HG03064 (cell line): ENCODE data around the gene SOD2.
"Not testable (repeated sequence)": the region's sequence is repeated elsewhere in the genome, so short reads cannot be mapped to it uniquely, and the experiment has no call there.

Experiments used
- ATAC-seq: cut with Tn5 transposase; IDR thresholded peaks from one replicate; pipeline ENCODE4 v1.9.1; 2021; ENCODE audit warnings: low read depth; ENCODE audit not compliant: unreplicated experiment

The SOD2 gene

DNA sequence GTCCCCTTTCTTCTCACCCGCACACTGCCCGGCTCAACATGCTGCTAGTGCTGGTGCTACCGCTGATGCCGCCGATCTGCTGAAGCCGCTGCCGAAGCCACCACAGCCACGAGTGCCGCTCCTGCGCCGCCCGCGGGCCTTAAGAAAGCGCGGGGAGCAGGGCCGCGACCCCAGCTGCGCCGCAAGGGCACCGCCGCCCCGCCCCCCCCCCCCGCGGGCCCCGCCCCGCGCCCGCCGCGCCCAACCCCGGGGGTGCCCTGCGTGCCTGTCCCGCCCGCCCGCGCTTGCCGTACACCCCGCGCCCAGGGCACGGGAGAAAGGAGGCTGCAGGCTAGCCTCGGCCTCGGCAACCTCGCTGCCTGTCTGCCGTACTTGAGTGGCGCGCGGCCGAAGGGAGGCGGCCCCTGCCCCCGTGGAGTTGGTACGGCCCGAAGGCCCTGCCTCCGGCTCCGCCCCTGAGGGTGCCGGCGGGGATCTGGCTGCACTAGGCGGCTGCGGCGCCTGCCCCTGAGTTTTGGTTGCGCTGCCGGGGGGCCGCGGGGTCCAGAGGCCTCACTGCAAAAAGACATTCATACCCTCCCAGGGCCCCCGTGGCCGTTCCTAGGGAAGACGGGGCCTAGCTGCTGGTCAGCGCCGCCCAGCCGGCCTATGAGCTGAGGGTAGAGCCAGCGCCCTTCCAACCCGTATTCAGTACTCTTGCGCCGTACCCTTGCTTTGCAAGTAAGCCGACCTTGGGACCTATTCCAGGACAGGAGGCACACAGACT, at the start of gene SOD2:
SOD2 (minus strand) TSS at position 114 of the 766 bp plus-strand sequence; CDS start at position 40, 74 bp downstream.
- ATAC-seq = peak; percentile 72

DNA sequence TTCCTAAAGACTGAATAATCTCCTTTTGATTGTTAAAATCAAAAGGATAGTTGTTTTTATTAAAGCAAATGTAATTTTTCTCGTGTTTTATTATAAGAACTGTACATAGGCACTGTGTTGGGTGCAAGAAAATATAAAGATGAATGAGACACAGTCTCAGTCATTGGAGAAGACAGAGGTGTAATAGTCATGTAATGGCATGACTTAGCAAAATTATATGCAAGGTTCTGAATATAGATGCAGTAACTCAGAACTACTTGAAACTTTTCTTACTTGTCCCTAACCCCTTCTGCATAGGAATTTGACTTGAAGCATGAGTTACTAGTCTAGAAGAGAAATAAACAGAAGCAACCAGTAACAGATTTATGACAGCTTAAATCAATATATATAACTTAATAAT, 49.1 kb upstream of the SOD2 start:
- no peak for ATAC-seq

DNA sequence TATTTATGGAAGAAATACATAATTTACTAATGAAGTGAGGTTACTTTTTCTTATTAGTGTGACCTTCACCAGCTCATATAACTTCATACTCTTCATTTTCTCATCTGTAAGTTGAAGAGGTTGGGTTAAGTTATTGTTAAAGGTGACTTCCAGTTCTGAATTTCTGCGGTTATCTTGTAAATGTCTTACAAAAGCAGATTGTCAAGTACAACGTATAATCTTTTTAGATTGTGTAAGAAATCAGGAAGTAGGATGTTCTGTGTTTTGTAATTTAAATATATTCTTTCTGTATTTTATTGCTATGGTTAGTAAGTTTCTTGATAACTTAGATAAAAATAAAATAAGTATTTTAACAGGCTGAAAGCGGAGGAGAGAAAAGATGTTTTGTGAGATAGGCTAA, 46.3 kb upstream of the SOD2 start:
- ATAC-seq = no peak

DNA sequence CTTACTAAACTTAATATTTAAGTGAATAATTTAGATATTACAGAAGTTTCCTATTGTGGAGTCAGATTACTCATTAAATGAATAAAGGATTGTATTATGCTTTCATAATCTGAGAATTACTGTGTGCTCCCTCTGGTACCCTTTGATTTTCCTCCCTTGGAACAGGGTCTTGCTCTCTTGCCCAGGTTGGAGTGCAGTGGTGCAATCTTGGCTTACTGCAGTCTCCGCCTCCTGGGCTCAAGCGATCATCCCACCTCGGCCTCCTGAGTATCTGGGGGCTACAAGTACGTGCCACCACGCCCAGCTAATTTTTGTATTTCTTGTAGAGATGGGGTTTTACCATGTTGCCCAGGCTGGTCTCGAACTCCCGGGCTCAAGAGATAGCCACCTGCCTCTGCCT, 43.9 kb upstream of the SOD2 start:
- ATAC-seq = no peak

DNA sequence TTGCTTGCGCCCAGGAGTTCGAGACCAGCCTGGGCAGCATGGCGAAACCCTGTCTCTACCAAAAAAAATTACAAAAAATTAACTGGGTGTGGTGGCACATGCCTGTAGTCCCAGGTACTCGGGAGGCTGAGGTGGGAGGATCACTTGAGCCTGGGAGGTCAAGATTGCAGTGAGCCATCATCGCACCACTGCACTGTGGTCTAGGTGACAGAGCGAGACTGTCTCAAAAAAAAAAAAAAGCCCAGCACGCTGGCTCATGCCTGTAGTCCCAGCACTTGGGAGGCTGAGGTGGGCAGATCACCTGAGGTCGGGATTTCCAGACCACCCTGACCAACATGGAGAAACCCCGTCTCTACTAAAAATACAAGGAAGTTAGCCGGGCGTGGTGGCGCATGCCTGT, 40.4 kb upstream of the SOD2 start:
- ATAC-seq = not testable (repeated sequence)

GRCh38 chr6:159732550-159732949, 39.5 kb upstream of the SOD2 start:
- ATAC-seq = not testable (repeated sequence)

DNA sequence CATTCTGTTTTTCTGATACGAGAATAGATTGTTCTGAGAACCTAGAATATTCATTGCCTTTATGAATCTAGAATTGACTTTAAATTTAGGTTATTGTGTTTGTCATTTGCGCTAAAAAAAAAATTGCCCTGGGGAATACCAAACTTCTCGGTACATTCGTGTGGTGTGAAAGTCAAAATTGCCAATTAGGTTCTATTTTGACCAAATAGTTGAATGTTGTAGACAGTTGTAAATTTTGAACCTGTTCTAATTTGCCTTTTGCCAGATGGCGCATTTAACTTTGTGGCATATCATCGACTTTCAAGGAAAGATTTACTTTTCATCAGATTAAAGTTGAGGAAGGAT, 37.3 kb upstream of the SOD2 start:
- no peak for ATAC-seq

DNA sequence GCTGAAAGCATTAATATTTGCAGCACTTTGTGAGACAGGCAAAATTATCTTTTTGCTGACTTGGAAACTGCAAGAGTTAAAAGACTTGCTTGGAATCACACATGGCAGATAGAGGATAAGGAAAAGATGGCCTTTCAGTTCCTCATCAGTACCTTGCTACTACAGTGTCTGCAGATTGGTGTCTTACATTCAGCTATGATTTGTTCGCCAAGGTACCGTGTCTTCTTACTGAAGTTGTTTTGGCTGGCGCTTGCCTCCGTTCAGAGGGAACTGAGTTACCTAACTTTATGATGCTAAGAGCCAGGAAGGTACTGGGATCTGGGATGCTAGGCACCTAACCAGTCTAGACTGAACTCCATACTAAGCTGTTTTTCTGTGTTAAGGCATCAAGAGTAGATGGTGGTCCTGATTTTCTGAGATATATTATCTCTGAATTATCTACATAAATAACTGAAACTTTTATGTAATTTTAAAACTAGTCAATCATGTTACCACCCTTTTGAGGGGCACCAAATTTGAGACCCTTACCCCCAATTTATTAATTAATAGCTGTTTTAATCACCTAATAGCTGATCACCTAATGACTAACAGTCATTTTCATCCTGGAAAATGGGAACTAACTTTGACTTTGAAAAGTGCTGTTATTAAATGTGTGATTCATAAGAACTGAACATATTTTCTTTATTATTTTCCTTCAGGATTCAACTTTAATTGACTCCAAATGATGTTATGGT, 36.7 kb upstream of the SOD2 start:
- ATAC-seq = no peak

DNA sequence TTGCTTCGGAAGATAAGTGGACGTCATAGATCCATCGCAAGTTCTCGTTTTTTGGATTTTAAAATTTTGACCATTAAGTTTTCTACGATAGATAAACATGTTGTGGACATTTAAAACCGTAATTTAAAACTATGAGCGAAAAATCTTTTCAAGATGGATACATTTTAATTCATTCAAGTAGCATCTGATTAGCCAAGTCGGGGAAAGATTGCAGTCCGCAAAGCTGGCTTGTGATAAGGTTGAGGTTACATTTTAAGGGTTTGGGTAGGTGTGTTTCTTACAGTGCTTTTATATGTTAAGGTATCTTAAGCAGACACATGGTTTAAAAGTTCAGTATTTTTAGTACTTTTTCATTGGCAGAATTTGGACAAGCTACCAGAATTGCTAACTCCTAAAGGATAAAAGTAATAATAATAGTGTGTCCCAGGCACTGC, 35.5 kb upstream of the SOD2 start:
- ATAC-seq = no peak

DNA sequence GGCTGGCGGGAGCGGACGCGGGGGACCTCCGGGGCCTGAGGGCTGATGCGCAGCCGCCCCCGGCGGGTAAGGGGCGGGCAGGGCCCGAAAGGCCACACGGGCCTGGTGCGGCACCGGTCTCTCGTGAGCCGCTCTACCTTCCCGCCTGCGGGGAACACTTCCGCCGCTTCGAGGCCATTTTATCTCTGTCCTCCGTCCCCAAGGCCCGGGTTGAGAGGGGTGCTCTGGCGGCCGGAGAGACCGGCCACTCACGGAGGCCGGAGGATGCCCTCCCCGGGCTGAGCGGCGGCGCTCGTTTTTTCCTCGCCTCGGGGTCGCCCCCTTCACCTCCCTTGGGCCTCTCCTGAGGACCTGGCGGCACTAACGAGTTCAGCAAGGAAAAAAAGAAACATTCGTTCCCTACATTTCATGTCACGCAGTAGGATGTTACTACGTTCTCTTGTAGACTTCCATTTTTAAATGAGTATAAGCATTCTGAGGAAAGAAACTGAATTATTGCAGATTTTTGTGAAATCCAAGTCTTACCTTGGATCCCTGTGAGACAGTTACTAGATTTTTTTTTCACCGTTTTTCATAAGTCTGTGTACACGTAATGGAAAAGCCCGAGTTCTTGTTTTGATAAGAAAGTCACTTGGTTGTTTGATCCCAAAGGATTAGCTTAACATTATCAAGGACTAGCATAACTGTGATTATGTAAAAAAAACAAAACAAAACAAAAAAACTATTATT, 34.8 kb upstream of the SOD2 start:
- peak; percentile 31 for ATAC-seq

GRCh38 chr6:159726918-159727716, 34.1 kb upstream of the SOD2 start, which contains the start of gene WTAP:
Gene WTAP, plus strand, starts transcription at chr6:159727506. Its CDS starts 8,760 bp downstream, at chr6:159736266.
- ATAC-seq = peak; percentile 70

GRCh38 chr6:159726255-159726917, 33.3 kb upstream of the SOD2 start:
- peak; percentile 17 for ATAC-seq

DNA sequence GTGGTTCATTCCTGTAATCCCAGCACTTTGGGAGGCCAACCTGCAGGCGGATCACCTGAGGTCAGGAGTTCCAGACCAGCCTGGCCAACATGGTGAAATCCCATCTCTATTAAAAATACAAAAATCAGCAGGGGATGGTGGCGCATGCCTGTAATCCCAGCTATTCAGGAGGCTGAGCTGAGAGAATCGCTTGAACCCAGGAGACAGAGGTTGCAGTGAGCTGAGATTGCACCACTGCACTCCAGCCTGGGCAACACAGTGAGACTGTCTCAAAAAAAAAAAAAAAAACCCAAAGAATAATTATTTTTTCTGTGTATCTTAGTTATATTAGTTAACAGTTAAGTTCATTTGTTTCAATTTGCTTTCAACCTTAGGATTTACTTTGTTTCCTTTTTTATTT, 32.2 kb upstream of the SOD2 start:
- ATAC-seq = not testable (repeated sequence)

DNA sequence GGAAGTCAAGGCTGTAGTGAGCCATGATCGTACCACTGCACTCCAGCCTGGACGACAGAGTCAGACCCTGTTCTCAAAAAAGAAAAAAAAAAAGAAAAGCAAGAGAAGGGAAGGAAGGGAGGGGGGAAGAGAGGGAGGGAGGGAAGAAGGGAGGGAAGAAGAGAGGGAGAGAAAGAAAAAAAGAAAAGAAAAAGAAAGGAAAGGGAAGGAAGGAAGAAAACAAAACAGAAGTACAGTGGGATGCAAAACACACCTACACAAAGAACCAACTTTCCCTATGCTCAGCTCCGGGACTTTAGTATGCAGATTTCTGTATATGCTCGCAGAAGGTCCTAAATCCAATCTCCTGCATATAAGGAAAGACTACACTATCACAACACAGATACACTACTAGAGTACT, 31.7 kb upstream of the SOD2 start:
- ATAC-seq = no peak

DNA sequence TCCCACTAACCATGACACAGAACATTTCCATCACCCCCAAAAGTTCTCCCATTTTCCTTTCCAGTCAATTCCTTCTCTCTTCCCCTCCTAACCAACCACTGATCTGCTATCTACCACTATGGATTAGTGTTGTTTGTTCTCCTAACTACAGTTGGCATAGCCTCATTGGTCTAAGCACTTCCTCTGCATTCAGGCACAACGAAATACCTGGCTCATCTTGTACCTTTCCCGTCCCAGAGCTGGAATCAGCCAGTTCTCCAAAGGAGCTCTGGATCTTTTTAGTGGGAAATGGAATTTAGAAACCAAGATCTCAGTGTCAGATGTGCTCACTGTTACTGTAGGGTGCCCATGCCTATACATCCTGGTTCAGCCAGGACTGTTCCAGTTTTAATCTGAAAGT, 30.2 kb upstream of the SOD2 start:
- no peak for ATAC-seq

DNA sequence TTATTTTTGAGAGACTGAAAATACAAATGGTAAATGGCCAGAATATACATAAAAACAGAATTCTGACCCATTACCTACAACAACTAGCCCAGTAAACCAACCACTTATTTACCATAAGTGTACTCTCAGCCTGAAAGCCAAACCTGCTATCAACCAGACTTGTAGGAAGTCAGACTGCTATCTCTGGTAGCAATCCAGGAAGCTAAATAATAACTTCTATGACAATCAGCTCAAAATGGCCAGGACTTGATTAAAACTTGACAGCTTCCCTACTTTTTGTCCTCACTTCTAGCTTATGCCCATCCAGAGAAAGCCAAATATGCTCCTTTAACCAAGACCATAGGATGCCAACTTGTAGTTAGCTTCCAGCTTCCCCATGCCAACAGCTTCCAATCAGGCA, 29.6 kb upstream of the SOD2 start:
- ATAC-seq = no peak

- ATAC-seq = not testable (repeated sequence)
Measured at GRCh38 chr6:159721981-159722380, 28.9 kb upstream of the SOD2 start.

- ATAC-seq = no peak
Measured at GRCh38 chr6:159720708-159721107, 27.7 kb upstream of the SOD2 start.

DNA sequence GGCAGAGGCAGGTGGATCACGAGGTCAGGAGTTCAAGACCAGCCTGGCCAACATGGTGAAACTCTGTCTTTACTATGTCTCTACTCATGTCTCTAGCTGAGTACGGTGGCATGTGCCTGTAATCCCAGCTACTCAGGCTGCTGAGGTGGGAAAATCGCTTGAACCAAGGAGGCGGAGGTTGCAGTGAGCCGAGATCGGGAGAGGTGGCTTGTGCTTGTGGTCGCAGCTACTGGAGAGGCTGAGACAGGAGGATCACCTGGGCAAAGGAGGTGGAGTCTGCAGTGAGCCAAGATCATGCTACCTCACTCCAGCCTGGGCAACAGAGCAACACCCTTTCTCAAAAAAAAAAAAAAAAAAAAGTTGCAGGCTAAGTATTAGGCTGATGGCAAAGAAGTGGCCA, 26.2 kb upstream of the SOD2 start:
- no peak for ATAC-seq

- no peak for ATAC-seq
Measured at GRCh38 chr6:159718634-159719033, 25.6 kb upstream of the SOD2 start.
